Left ventricle myocardium inferior (tissue), 1 donor: ENCODE measurements around the gene CHL1. TPM values are rescaled to one million over a fixed set of nuclear protein-coding genes. Genes with fewer than 3 reads are reported as not detected.

Source experiments
- DNase-seq: peaks from one replicate; pipeline ENCODE4 v3.0.0-alpha.2; 2020
- H3K27ac ChIP-seq: fragments of 200-600 bp; replicated peaks from 2 replicates; pipeline ENCODE4 v1.8.0; 2021
- H3K27me3 ChIP-seq: fragments of 200-600 bp; 2 replicates; pipeline ENCODE4 v1.8.0; 2021; ENCODE audit warnings: low read depth
- H3K36me3 ChIP-seq: fragments of 200-600 bp; 2 replicates; pipeline ENCODE4 v1.8.0; 2021
- H3K4me1 ChIP-seq: fragments of 200-600 bp; 2 replicates; pipeline ENCODE4 v1.8.0; 2021
- H3K4me3 ChIP-seq: fragments of 200-600 bp; 2 replicates; pipeline ENCODE4 v1.8.0; 2021; ENCODE audit warnings: mild to moderate bottlenecking, moderate library complexity
- H3K9me3 ChIP-seq: fragments of 200-600 bp; replicated peaks from 2 replicates; pipeline ENCODE4 v1.8.0; 2021
- CTCF ChIP-seq: fragments of 200-600 bp; IDR thresholded peaks from 2 replicates; pipeline ENCODE4 v1.8.0; 2021; ENCODE audit warnings: antibody characterized with exemption, mild to moderate bottlenecking, borderline replicate concordance
- intact Hi-C: fragments of 100-400 bp; cut with micrococcal nuclease; formaldehyde crosslinking; loops from one replicate; pipeline ENCODE4 v1.11.0; 2022
- total RNA-seq: library from RNA; stranded (reverse); fragmentation: NEBNext Ultra II Directional; extraction: Animal tissue kit (Norgen Biotek cat#: 25700); gene quantifications from one replicate; pipeline ENCODE4 v1.2.1, GENCODE V29; 2021
- donor health status: DM: no; HTN: yes; CAD: no; lungs with severe emphysema.

Gene CHL1
- total RNA-seq, 1 donor from 2014 or later, result 8.8 TPM

GRCh38 chr3:299590-300301, 103.2 kb downstream of the CHL1 start:
- no peaks in the 10 kb centered on the region for H3K4me1 ChIP-seq
- TF ChIP-seq CTCF, result no peak
- H3K9me3 ChIP-seq, result peaks cover 10% of the 10 kb centered on the region
- no peaks in the 10 kb centered on the region for H3K27me3 ChIP-seq
- H3K27ac ChIP-seq, result no peak overlapping the region
- H3K36me3 ChIP-seq, result no peaks in the 10 kb centered on the region
- intact Hi-C loops, result no loop called here
- no peak for DNase-seq
- H3K4me3 ChIP-seq, result no peak overlapping the region

- DNase-seq, result no peak
- Histone ChIP-seq H3K9me3 (peaks cover 6% of the 10 kb centered on the region), H3K36me3 (no peaks in the 10 kb centered on the region), H3K27me3 (peaks cover 24% of the 10 kb centered on the region), H3K4me3 (no peak overlapping the region), H3K4me1 (peaks cover 5% of the 10 kb centered on the region), H3K27ac (no peak overlapping the region)
- no peak for TF ChIP-seq CTCF
- intact Hi-C loops, result no loop called here
Measured at GRCh38 chr3:307182-307581, 110.6 kb downstream of the CHL1 start.

GRCh38 chr3:308597-309321, 112.2 kb downstream of the CHL1 start:
- Histone ChIP-seq H3K9me3 (no peaks in the 10 kb centered on the region), H3K4me3 (peak overlapping the region; percentile 26), H3K27me3 (peaks cover 24% of the 10 kb centered on the region), H3K4me1 (peaks cover 5% of the 10 kb centered on the region), H3K36me3 (no peaks in the 10 kb centered on the region), H3K27ac (no peak overlapping the region)
- no peak for TF ChIP-seq CTCF
- intact Hi-C loops, result no loop called here
- no peak for DNase-seq

GRCh38 chr3:312160-312733, 115.7 kb downstream of the CHL1 start:
- DNase-seq, result no peak
- H3K4me1 ChIP-seq, result peaks cover 5% of the 10 kb centered on the region
- H3K27me3 ChIP-seq, result peaks cover 24% of the 10 kb centered on the region
- H3K27ac ChIP-seq, result no peak overlapping the region
- TF ChIP-seq CTCF, result no peak
- no peaks in the 10 kb centered on the region for H3K9me3 ChIP-seq
- intact Hi-C loops, result no loop called here
- H3K4me3 ChIP-seq, result no peak overlapping the region
- no peaks in the 10 kb centered on the region for H3K36me3 ChIP-seq

- Histone ChIP-seq H3K4me1 (peaks cover 5% of the 10 kb centered on the region), H3K36me3 (no peaks in the 10 kb centered on the region), H3K9me3 (no peaks in the 10 kb centered on the region), H3K27me3 (peaks cover 23% of the 10 kb centered on the region), H3K27ac (no peak overlapping the region), H3K4me3 (no peak overlapping the region)
- TF ChIP-seq CTCF, result no peak
- no peak for DNase-seq
- intact Hi-C loops, result no loop called here
Measured at GRCh38 chr3:312911-313310, 116.3 kb downstream of the CHL1 start.
